Esophagus muscularis mucosa (tissue), 3 donors: ENCODE data around the gene MEGF6.

Experiments used
- CTCF ChIP-seq, 3 experiments: fragments of 200-600 bp in 2 of 3; fragments of 450-650 bp in 1 of 3; sonication (generic) in 2 of 3; IDR thresholded peaks; one replicate each; pipeline ENCODE4 v1.5.1; 2017 to 2019; ENCODE audit warnings: antibody characterized with exemption in 3 of 3, mild to moderate bottlenecking in 2 of 3, moderate library complexity in 1 of 3
- POLR2A ChIP-seq: fragments of 450-650 bp; IDR thresholded peaks from one replicate; pipeline ENCODE4 v1.6.1; 2017; ENCODE audit warnings: antibody characterized with exemption, moderate library complexity, mild to moderate bottlenecking, low read depth

DNA sequence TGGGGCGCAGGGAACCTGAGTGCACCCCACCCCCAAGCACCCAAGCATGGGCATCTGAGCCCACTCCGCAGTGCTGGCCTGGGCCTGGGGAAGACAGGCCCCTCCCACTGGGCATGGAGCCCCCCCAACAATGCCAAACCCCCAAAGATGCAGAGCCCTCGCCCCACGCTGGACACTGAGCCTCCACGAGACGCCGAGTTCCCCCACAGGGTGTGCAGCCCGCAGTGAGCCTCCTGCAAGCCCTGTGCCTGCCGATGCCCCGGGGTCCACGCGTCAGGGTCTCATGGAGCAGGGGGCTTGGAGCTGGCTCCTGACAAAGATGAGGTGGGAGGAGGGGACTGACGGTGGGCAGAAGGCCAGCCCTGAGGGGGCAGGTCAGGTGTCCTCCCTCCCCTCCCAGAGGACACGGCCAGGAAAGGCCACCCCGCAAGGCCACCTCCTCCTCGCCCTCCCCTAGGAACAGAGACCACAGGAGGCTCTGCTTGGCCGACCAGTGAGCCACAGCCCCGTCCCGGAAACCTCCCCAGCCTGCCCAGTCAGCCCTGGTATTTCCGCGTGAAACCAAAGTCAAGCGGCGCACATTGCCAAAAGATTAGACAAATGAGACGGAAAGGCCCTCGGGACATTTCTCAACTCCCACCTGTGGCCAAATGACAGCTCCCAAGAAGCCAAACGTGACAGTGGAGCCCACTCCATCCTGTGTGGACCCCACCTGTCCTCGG, 33.4 kb downstream of the MEGF6 start:
- no peak for TF ChIP-seq CTCF (IDR thresholded peaks at IDR 0.05)
- no peak for TF ChIP-seq POLR2A
